GM18505 (cell line): ENCODE results near the gene PALS2.
A peak's percentile ranks its signal among the peaks of the same experiment; 100 is the strongest.

Source experiments
- ATAC-seq: cut with Tn5 transposase; IDR thresholded peaks from one replicate; pipeline ENCODE4 v1.9.1; 2021; ENCODE audit not compliant: unreplicated experiment
- POLR2A ChIP-seq: IDR thresholded peaks from 4 replicates; pipeline ENCODE4 v1.6.1; 2011; ENCODE audit warnings: borderline replicate concordance; ENCODE audit not compliant: insufficient read depth, insufficient read length; ENCODE audit errors: extremely low read depth

Gene PALS2

DNA sequence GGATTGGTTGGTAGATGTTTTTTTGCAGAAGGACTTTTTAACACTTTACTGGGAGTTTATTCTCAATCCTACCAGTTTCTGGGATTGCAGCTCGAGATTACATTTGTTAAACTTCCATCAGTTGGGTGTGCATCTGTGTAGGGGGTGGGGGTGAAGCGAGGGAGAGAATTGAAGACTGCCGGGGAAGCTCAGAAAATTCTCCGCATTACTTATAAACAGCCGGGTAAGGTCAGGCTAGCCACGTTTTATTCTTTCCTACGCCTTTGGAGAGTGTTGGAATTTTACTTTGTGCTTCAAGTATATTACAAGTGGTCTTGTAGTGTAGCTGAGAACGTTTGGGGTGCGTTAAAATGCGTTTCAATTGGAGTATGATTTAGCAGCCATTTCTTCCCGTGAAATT is 1.1 kb downstream of the PALS2 start:
- ATAC-seq = no peak
- TF ChIP-seq POLR2A = no peak

- no peak for ATAC-seq
- no peak for TF ChIP-seq POLR2A
These were observed 1.7 kb downstream of the PALS2 start for GRCh38 chr7:24574950-24575349.

GRCh38 chr7:24576171-24577025 is 3.1 kb downstream of the PALS2 start:
- TF ChIP-seq POLR2A = no peak
- no peak for ATAC-seq

GRCh38 chr7:24578052-24578451 is 4.8 kb downstream of the PALS2 start:
- no peak for ATAC-seq

DNA sequence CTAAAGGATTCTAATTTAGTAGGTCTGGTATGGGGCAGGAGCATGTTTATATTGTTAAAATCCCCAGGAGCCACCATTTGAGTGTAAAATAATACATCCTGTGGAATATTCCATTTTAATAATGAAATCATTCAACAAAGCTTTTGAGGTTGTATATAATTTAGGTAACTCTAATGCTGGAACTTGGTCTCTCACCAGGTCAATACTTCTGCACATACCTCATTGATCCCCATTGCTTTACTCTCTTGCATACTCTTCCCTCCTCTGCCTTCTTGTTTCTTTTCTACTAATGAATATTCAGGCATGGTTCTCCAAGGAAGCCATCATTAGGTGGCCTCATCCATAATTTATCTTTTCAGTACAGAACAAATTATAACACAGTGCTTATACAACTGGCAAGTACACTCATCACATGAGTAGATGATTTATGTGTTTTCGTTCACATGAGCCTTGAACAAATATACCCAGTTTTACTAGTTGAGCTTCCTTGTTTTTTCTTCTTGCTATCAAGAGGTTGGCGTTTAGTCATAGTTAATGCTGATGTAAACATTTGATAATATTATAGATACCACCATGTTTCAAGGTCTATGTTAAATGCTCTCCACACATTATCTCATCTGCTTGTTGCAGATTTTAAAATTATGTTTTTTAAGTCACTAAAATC is 7.2 kb downstream of the PALS2 start:
- TF ChIP-seq POLR2A = no peak
- ATAC-seq = no peak

More at GRCh38 chr7:24578052-24578451, 4.8 kb downstream of the PALS2 start:
- TF ChIP-seq POLR2A = no peak

DNA sequence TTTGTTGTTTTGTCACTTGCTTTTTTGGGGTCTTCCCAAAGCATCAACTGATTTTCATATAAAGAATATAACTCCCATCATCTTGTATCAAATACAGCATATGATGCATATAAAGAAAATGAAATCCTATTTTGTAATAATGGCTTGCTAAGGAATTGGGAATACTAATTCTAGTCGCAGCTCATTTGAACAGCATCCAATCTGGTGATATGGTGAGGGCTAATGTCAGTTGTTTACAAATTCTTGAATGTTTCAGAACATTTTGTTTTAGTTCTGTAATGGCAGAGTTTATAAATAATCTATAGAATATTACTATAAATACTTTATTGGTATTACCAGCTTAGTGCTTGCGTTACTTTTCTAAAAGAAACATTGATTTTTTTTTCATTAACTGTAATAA is 8.9 kb downstream of the PALS2 start:
- ATAC-seq = no peak
- TF ChIP-seq POLR2A = no peak

DNA sequence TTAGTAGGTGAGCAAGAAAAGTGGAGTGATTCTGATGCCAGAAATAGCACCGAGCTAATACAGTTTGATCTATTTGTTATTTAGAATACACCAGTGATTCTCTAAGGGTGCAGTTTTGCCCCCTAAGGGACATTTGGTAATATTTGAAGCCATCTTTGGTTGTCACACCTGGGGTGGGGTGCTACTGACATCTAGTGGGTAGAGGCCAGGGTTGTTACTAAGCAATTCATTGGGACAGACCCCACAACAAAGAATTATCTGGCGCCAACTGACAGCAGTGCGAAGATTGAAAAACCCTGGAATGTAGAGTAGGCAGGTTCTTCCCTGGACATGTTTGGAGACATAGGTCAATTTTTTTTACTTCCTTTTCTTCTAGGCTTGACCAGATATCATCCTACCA is 14.6 kb downstream of the PALS2 start:
- no peak for ATAC-seq

DNA sequence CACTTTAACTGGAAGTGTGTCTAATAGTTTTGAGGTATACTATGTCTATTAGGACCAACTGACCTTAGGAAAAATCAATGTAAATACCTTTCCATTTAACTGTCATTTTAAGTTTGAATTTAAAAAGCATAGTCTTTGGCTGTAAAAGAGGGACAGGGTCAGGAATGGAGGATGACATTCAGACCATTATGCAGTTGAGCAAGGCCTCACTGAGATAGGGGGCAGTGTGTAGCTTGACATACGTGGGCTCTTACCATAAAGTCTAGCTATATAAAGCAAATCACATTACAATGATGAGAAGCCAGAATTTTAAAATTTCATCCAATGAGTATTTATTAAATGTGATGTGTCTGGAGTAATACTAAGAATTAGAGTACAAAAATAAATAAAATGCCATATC is 17.9 kb downstream of the PALS2 start:
- TF ChIP-seq POLR2A = no peak
- no peak for ATAC-seq

More for the DNA sequence above, 14.6 kb downstream of the PALS2 start:
- no peak for TF ChIP-seq POLR2A

- peak; percentile 34 for TF ChIP-seq POLR2A
- peak; percentile 47 for ATAC-seq
These were observed 22.6 kb downstream of the PALS2 start for GRCh38 chr7:24595671-24596418.

GRCh38 chr7:24597014-24597413 is 23.8 kb downstream of the PALS2 start:
- TF ChIP-seq POLR2A = no peak
- ATAC-seq = no peak

GRCh38 chr7:24601600-24601999 is 28.3 kb downstream of the PALS2 start:
- no peak for TF ChIP-seq POLR2A
- ATAC-seq = no peak

- no peak for ATAC-seq
- TF ChIP-seq POLR2A = no peak
These were observed 29.7 kb downstream of the PALS2 start for GRCh38 chr7:24602860-24603456.

GRCh38 chr7:24604630-24605029 is 31.4 kb downstream of the PALS2 start:
- no peak for ATAC-seq
- no peak for TF ChIP-seq POLR2A
